Erythroblast (primary cell): ENCODE measurements around the gene NAP1L5.
A peak's percentile ranks its signal among the peaks of the same experiment; 100 is the strongest.

Experiments used
- DNase-seq, 2 experiments: peaks; one replicate each; lab custom pipeline; 2025; lab: John Stamatoyannopoulos, UW
- GATA1 ChIP-seq: IDR thresholded peaks from 2 replicates; pipeline ENCODE4 v1.6.1; 2011; ENCODE audit warnings: low read depth, mild to moderate bottlenecking, control low read depth, low read length, moderate library complexity
- POLR2A ChIP-seq: IDR thresholded peaks from 2 replicates; pipeline ENCODE4 v1.6.1; 2011; ENCODE audit warnings: mild to moderate bottlenecking, low read length

The NAP1L5 gene

GRCh38 chr4:88660446-88661294, 37.0 kb downstream of the NAP1L5 start:
- no peak for DNase-seq
- TF ChIP-seq GATA1 (no peak), POLR2A (no peak)

GRCh38 chr4:88659890-88660208, 37.8 kb downstream of the NAP1L5 start:
- DNase-seq = no peak
- no peak for TF ChIP-seq GATA1
- no peak for TF ChIP-seq POLR2A

GRCh38 chr4:88659055-88659889, 38.4 kb downstream of the NAP1L5 start:
- TF ChIP-seq GATA1 (no peak), POLR2A (no peak)
- DNase-seq = peak; percentile 26 to 48

- no peak for DNase-seq
- TF ChIP-seq POLR2A (no peak), GATA1 (no peak)
Observed at GRCh38 chr4:88655226-88655625, 42.4 kb downstream of the NAP1L5 start.

- TF ChIP-seq POLR2A (no peak), GATA1 (no peak)
Observed at GRCh38 chr4:88653371-88653946, 44.2 kb downstream of the NAP1L5 start.

GRCh38 chr4:88649716-88650115, 47.9 kb downstream of the NAP1L5 start:
- TF ChIP-seq POLR2A (no peak), GATA1 (no peak)
- no peak for DNase-seq

More at GRCh38 chr4:88653371-88653946, 44.2 kb downstream of the NAP1L5 start:
- DNase-seq = no peak

- DNase-seq = no peak
Observed at GRCh38 chr4:88646528-88647280, 50.9 kb downstream of the NAP1L5 start.

GRCh38 chr4:88645994-88646393, 51.6 kb downstream of the NAP1L5 start:
- DNase-seq = no peak
- TF ChIP-seq GATA1 = no peak
- no peak for TF ChIP-seq POLR2A

More at GRCh38 chr4:88646528-88647280, 50.9 kb downstream of the NAP1L5 start:
- TF ChIP-seq GATA1 = no peak
- no peak for TF ChIP-seq POLR2A
